ENCODE results near the gene GRIK3. TPM values are rescaled to one million over a fixed set of nuclear protein-coding genes. Genes with fewer than 3 reads are reported as not detected.
A peak's percentile ranks its signal among the peaks of the same experiment; 100 is the strongest.

GRIK3 gene
- total and polyA plus RNA-seq, 3 experiments from 2014 or later, result not detected

DNA sequence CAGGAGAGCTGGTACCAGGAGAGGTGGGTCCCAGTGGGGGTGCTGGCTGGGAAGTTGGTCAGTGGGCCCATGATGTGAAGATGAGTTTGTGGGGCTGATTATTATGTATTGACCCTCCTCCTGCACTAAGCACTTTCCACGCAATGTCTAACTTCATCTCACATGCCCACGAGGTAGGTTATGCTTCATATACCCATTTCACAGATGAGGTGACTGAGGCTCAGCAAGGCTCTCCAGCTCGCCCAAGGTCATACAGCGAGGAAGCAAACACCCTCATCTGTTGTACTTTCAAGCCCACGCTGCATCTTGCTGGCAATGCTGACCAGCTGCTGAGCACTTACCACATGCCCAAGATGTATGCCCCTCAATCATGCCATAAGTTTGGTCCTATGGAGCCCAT is 175.8 kb downstream of the GRIK3 start:
- Mint-ChIP-seq H3K4me1 (no peaks in the 10 kb centered on the region), H3K4me3 (no peak overlapping the region), H3K27me3 (peaks cover 6 to 43% of the 10 kb centered on the region in 2 donors), H3K9me3 (peaks cover 0 to 2% (median 0%) of the 10 kb centered on the region in 5 donors), H3K36me3 (no peaks in the 10 kb centered on the region), H3K27ac (no peak overlapping the region)
- Histone ChIP-seq H3K4me3 (ENCODE audit: low read length) (no peak overlapping the region), H3K36me3 (ENCODE audit: insufficient read depth, low read length) (no peaks in the 10 kb centered on the region), H3K9me3 (ENCODE audit: low read length) (no peaks in the 10 kb centered on the region), H3K27ac (ENCODE audit: low read depth, low read length) (no peak overlapping the region), H3K4me1 (ENCODE audit: insufficient read depth, low read length) (no peaks in the 10 kb centered on the region), H3K27me3 (ENCODE audit: insufficient read depth, low read length, poor library complexity, severe bottlenecking) (no peaks in the 10 kb centered on the region)
- CTCF ChIA-PET, result no interaction called here
- no peak for DNase-seq
- POLR2A ChIA-PET, result no interaction called here

DNA sequence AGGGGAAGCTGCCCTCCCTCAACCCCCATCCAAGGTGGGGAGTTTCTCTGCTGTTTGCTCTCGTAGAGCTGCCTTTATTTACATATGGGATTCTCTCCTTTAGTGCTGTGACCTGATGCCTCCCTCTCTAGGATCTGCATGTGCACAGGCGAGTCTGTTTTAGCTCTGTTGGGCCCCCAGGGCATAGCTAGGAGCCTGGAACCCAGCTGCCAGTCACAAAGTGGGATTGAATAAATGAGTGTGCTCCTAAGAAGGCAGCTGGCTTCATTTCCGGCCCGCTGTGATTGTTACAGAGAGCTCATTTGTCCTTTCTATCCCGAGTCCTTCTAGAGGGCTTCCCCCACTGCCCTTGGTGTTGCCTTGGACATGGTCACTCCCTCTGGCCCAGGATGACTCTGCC is 176.6 kb downstream of the GRIK3 start:
- H3K4me1 ChIP-seq (ENCODE audit: insufficient read depth, low read length), result no peaks in the 10 kb centered on the region
- H3K36me3 ChIP-seq (ENCODE audit: insufficient read depth, low read length), result no peaks in the 10 kb centered on the region
- H3K9me3 ChIP-seq (ENCODE audit: low read length), result no peaks in the 10 kb centered on the region
- ChIA-PET CTCF (interaction anchor here (0.7 kb wide), 1 partner anchor 147 kb away, joined by 3 read pairs; no protein-coding TSS in a partner anchor), POLR2A (no interaction called here)
- no peak overlapping the region for H3K4me3 ChIP-seq (ENCODE audit: low read length)
- Mint-ChIP-seq H3K9me3 (no peaks in the 10 kb centered on the region), H3K4me1 (no peaks in the 10 kb centered on the region), H3K36me3 (no peaks in the 10 kb centered on the region), H3K27ac (no peak overlapping the region), H3K27me3 (peaks cover 4 to 45% of the 10 kb centered on the region in 2 donors), H3K4me3 (no peak overlapping the region)
- no peak for DNase-seq
- no peaks in the 10 kb centered on the region for H3K27me3 ChIP-seq (ENCODE audit: insufficient read depth, low read length, poor library complexity, severe bottlenecking)
- H3K27ac ChIP-seq (ENCODE audit: low read depth, low read length), result no peak overlapping the region

DNA sequence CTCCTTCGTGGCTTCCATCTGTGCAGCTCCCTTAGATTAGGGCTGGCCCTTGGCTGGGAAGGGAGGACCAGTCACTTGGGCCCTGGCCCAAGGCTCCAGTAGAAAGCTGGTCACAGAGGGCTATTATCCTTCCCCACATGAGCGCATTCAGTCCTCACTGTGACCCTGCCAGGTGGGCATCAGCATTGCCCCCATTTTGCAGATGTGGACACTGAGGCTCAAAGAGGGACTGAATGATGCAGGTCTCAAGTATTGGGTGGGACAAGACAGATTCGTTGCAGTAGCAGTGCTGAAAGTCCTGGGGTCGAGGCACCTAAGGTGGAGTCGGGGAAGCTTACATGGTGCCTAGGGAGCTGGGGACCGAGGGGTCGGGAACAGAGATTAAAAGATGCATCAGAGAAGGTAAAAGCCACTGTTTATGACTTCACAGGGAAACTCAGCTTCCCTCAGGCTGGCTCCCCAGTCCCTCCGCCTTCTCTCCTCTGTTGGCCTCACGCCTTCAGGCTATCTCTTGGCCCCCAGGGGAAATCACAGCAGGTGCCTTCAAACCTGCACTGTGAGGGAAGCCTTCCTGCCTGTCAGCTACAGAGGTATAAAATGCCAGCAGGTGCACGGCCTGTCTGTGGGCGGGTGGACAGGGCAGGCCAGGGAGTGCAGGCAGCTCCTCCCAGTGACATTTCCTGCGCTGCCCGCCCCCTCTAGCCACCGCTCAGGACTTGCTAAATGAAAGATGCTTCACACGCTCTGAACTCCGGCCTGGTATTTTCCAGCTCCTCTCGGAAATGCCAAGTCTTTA is 178.4 kb downstream of the GRIK3 start:
- no peak overlapping the region for H3K27ac ChIP-seq (ENCODE audit: low read depth, low read length)
- ChIA-PET CTCF (no interaction called here), POLR2A (no interaction called here)
- H3K4me3 ChIP-seq (ENCODE audit: low read length), result no peak overlapping the region
- H3K36me3 ChIP-seq (ENCODE audit: insufficient read depth, low read length), result no peaks in the 10 kb centered on the region
- Mint-ChIP-seq H3K9me3 (no peaks in the 10 kb centered on the region), H3K27me3 (peaks cover 10 to 54% of the 10 kb centered on the region in 2 donors), H3K4me3 (no peak overlapping the region), H3K36me3 (no peaks in the 10 kb centered on the region), H3K27ac (no peak overlapping the region), H3K4me1 (no peaks in the 10 kb centered on the region)
- H3K27me3 ChIP-seq (ENCODE audit: insufficient read depth, low read length, poor library complexity, severe bottlenecking), result no peaks in the 10 kb centered on the region
- DNase-seq, result no peak
- no peaks in the 10 kb centered on the region for H3K4me1 ChIP-seq (ENCODE audit: insufficient read depth, low read length)
- H3K9me3 ChIP-seq (ENCODE audit: low read length), result no peaks in the 10 kb centered on the region

DNA sequence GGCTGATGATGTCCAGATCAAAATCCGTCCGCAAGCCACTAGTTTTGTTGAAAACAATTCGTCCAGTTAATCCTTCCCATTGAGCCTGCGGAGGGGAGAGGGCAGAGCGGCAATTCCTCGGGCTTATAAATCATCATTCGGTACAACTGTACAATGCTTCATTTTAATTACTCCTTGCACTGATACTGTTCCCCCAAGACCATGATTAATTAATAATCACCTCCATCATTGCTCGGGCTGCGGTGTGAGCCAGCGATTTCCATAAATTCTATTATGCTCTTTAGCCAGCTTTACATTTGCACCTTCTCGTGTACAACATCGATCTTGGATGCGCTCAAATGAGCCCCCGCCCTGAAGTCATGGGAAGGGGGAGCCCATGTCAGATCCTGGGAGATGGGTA is 180.7 kb downstream of the GRIK3 start:
- POLR2A ChIA-PET, result no interaction called here
- Histone ChIP-seq H3K4me3 (ENCODE audit: low read length) (no peak overlapping the region), H3K27ac (ENCODE audit: low read depth, low read length) (no peak overlapping the region), H3K27me3 (ENCODE audit: insufficient read depth, low read length, poor library complexity, severe bottlenecking) (no peaks in the 10 kb centered on the region), H3K4me1 (ENCODE audit: insufficient read depth, low read length) (no peaks in the 10 kb centered on the region), H3K36me3 (ENCODE audit: insufficient read depth, low read length) (no peaks in the 10 kb centered on the region), H3K9me3 (ENCODE audit: low read length) (no peaks in the 10 kb centered on the region)
- Mint-ChIP-seq H3K4me3 (no peak overlapping the region), H3K4me1 (no peaks in the 10 kb centered on the region), H3K27me3 (peaks cover 15 to 56% of the 10 kb centered on the region in 2 donors), H3K27ac (no peak overlapping the region), H3K9me3 (no peaks in the 10 kb centered on the region), H3K36me3 (no peaks in the 10 kb centered on the region)
- DNase-seq, result no peak
- CTCF ChIA-PET, result no interaction called here

DNA sequence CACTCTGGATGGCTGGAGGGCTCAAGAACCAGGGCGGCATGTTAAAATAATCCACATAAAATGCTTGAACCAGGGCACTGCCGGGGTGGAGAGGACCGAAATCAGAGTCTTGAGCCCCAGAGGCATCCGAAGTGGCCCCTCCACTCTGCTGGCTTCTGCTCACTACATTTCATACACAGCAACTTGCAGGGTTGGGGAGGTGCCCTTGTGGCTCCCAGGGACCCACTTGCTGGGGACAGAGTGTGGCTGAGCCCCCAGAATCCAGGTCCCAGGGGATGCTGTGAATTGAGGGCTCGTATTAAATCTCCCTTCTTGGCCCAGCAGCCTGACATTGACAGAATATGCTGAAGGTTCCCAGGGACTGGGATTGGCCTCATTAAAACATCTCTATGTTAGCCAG is 181.7 kb downstream of the GRIK3 start:
- no peak overlapping the region for H3K4me3 ChIP-seq (ENCODE audit: low read length)
- H3K4me1 ChIP-seq (ENCODE audit: insufficient read depth, low read length), result no peaks in the 10 kb centered on the region
- H3K9me3 ChIP-seq (ENCODE audit: low read length), result no peaks in the 10 kb centered on the region
- Mint-ChIP-seq H3K27ac (no peak overlapping the region), H3K4me1 (no peaks in the 10 kb centered on the region), H3K9me3 (no peaks in the 10 kb centered on the region), H3K4me3 (no peak overlapping the region), H3K27me3 (peaks cover 16 to 52% of the 10 kb centered on the region in 2 donors), H3K36me3 (no peaks in the 10 kb centered on the region)
- H3K27me3 ChIP-seq (ENCODE audit: insufficient read depth, low read length, poor library complexity, severe bottlenecking), result no peaks in the 10 kb centered on the region
- DNase-seq, result no peak
- no peak overlapping the region for H3K27ac ChIP-seq (ENCODE audit: low read depth, low read length)
- POLR2A ChIA-PET, result no interaction called here
- H3K36me3 ChIP-seq (ENCODE audit: insufficient read depth, low read length), result no peaks in the 10 kb centered on the region
- CTCF ChIA-PET, result no interaction called here

DNA sequence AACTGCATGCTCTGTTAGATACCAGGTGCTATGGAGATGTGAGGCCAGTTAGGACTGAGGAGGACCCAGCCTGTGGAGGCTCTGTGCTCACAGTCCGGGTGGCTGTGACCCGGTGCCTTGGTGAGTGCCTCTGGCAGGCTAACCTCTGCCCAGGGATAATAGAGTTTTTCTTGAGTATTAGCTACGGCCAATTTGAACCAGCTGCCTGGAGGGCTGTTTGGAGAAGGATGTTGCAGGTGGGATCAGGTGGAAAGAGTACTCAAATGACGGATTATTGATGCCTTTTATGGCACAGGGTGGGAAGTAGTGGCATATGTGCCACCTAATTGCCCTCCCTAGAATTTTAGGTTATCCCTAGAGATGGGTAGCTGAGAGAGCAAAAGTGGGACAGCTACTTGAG is 182.7 kb downstream of the GRIK3 start:
- Histone ChIP-seq H3K4me1 (ENCODE audit: insufficient read depth, low read length) (no peaks in the 10 kb centered on the region), H3K9me3 (ENCODE audit: low read length) (no peaks in the 10 kb centered on the region), H3K27me3 (ENCODE audit: insufficient read depth, low read length, poor library complexity, severe bottlenecking) (no peaks in the 10 kb centered on the region), H3K36me3 (ENCODE audit: insufficient read depth, low read length) (no peaks in the 10 kb centered on the region), H3K27ac (ENCODE audit: low read depth, low read length) (no peak overlapping the region), H3K4me3 (ENCODE audit: low read length) (no peak overlapping the region)
- no peak for DNase-seq
- H3K9me3 Mint-ChIP-seq, result no peaks in the 10 kb centered on the region
- peak overlapping the region in 1 of 8 donors; percentile 44 for H3K27ac Mint-ChIP-seq
- ChIA-PET POLR2A (no interaction called here), CTCF (no interaction called here)
- no peaks in the 10 kb centered on the region for H3K36me3 Mint-ChIP-seq
- H3K27me3 Mint-ChIP-seq, result peaks cover 16 to 50% of the 10 kb centered on the region in 2 donors
- no peak overlapping the region for H3K4me3 Mint-ChIP-seq
- H3K4me1 Mint-ChIP-seq, result no peaks in the 10 kb centered on the region

DNA sequence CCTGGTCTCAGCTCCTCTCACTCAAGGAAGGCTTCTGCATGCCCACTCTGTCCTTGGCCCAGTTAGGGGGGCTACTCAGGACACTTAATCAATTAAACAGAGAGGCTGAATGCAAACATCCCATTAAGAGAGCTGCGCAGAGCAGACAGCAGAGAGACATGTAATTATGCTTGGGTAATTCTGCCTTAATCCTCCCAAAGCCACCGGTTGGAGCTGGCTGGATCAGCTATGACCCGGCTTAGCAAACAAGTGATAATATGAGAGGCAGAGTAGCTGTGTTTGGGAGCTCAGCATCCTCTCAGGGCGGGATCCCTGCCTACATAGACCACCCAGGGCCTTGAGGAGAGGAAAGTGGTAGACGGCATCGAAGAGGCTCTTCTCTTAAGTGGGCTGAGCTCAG is 183.2 kb downstream of the GRIK3 start:
- ChIA-PET CTCF (no interaction called here), POLR2A (no interaction called here)

DNA sequence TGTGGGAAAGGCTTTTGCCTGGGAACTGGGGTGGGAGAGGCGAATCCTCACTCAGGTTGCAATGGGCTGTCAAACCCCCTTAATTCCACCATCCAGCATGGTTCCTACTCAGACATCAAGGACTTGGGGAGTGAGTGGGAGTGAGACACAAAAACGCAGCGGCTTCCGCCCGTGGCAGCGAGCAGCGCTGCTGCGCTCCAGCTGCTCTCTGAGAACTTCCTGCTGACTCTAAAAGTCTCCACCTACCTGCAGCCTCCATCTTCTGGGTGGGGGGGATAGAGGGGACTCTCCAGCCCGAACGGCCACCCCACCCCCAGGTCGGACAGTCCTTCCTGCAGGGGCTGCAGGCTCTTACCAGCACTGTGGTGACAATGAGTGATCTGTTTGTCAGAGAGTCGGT is 184.4 kb downstream of the GRIK3 start:
- Mint-ChIP-seq H3K9me3 (no peaks in the 10 kb centered on the region), H3K4me3 (no peak overlapping the region), H3K27me3 (peaks cover 14 to 39% of the 10 kb centered on the region in 2 donors), H3K4me1 (no peaks in the 10 kb centered on the region), H3K36me3 (no peaks in the 10 kb centered on the region), H3K27ac (no peak overlapping the region)
- DNase-seq, result no peak
- Histone ChIP-seq H3K36me3 (ENCODE audit: insufficient read depth, low read length) (no peaks in the 10 kb centered on the region), H3K4me3 (ENCODE audit: low read length) (no peak overlapping the region), H3K27me3 (ENCODE audit: insufficient read depth, low read length, poor library complexity, severe bottlenecking) (no peaks in the 10 kb centered on the region), H3K27ac (ENCODE audit: low read depth, low read length) (no peak overlapping the region), H3K4me1 (ENCODE audit: insufficient read depth, low read length) (no peaks in the 10 kb centered on the region), H3K9me3 (ENCODE audit: low read length) (no peaks in the 10 kb centered on the region)
- ChIA-PET CTCF (no interaction called here), POLR2A (no interaction called here)

More for the DNA sequence above, 183.2 kb downstream of the GRIK3 start:
- no peaks in the 10 kb centered on the region for H3K36me3 Mint-ChIP-seq
- no peak overlapping the region for H3K27ac Mint-ChIP-seq
- H3K9me3 ChIP-seq (ENCODE audit: low read length), result no peaks in the 10 kb centered on the region
- no peaks in the 10 kb centered on the region for H3K4me1 ChIP-seq (ENCODE audit: insufficient read depth, low read length)
- H3K27me3 Mint-ChIP-seq, result peaks cover 16 to 46% of the 10 kb centered on the region in 2 donors
- no peak overlapping the region for H3K4me3 Mint-ChIP-seq
- H3K27me3 ChIP-seq (ENCODE audit: insufficient read depth, low read length, poor library complexity, severe bottlenecking), result no peaks in the 10 kb centered on the region
- H3K4me1 Mint-ChIP-seq, result no peaks in the 10 kb centered on the region
- no peak for DNase-seq
- no peak overlapping the region for H3K4me3 ChIP-seq (ENCODE audit: low read length)
- H3K36me3 ChIP-seq (ENCODE audit: insufficient read depth, low read length), result no peaks in the 10 kb centered on the region
- no peaks in the 10 kb centered on the region for H3K9me3 Mint-ChIP-seq
- H3K27ac ChIP-seq (ENCODE audit: low read depth, low read length), result no peak overlapping the region
